T-helper 9 cell (primary cell): ENCODE data around the gene OR10A2.
"Not testable (repeated sequence)": the region's sequence is repeated elsewhere in the genome, so short reads cannot be mapped to it uniquely, and the experiment has no call there.

Experiments
- DNase-seq: peaks from one replicate; pipeline ENCODE4 v3.0.0-alpha.2; 2020
- total RNA-seq, 2 donors: gene quantifications; one replicate each; lab custom pipeline; 2026; lab: John Stamatoyannopoulos, UW

Gene OR10A2, protein sequence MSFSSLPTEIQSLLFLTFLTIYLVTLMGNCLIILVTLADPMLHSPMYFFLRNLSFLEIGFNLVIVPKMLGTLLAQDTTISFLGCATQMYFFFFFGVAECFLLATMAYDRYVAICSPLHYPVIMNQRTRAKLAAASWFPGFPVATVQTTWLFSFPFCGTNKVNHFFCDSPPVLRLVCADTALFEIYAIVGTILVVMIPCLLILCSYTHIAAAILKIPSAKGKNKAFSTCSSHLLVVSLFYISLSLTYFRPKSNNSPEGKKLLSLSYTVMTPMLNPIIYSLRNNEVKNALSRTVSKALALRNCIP
- total RNA-seq: 0 reads per million in 2 donors

DNA sequence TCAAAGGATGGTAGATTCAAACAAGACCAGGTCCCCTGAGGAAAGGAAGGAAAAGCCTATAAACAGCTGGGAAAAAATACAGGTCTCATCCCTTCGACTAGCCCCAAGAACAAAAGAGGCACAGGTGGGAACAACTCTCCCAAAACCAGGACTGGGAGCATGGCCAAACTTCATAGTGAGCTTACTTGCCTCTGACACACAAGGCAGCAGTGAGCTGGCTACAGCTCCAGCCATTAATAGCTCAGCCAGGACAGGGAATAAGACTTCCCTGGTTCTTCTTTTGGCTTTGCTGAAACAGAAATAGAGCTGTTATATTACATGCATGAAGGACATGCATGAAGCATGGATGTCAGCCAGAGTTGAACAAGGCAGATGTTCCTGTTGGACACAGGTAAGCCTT lies at the start of gene OR10A2:
Gene OR10A2 (plus strand): TSS at position 97 of the 400 bp plus-strand sequence. CDS start 6,698 bp downstream, outside the sequence.
- DNase-seq: no peak

DNA sequence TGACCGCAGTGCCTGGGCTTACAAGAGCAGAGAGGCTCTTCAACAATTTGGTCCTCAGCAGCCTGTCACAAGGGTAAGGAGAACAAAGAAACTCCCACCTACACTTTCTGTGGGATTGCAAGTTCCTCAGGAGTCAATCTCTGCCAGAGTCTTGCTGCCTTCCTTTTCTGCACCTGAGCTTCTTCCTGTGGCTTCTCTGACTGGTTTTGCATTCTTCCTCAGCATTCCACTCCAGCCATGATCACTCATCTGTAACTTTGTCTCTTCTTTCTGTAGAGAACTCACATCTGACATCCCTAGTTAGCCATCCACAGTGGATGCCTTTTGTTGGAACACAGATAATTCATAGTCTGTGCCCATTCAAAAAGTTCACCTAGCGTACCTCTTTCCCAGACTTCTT lies 49.2 kb upstream of the OR10A2 start:
- DNase-seq: no peak

DNA sequence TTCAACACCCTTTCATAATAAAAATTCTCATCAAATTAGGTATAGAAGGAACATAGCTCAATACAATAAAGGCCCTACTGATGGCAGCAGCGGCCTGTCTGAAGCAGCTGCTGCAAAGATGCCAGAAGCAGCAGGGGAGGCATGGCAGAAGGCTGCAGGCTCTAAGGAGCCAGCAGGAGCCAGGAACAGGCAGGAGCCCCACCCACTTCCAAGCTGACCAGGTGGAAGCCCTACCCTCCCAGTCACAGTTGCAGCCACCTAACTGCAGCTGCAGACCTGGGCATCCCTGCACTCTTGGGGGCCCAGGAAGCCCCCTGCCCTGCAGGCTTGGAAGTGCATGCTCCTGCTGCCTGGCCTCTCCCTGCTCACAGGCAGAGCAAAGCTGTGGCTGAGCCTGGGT lies 45.2 kb upstream of the OR10A2 start:
- no peak for DNase-seq

DNA sequence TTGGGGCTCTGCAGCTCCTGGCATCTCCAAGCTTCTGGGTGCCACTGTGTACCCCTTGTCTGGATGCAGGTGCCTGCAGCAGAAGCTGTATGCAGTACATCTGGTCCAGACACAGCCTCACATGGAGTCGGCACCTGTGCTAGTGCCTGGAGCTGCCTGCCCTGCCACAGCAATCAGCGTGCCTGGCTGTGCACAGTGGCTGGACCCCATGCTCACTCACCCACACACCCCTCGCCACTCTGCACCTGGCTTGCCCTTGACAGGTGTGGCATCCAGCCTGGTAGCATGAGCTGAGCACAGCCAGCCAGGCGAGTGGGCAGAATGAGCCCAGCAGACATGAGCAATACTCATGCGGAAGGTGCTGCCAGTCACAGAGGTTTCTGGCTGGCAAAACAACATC lies 43.9 kb upstream of the OR10A2 start:
- no peak for DNase-seq

DNA sequence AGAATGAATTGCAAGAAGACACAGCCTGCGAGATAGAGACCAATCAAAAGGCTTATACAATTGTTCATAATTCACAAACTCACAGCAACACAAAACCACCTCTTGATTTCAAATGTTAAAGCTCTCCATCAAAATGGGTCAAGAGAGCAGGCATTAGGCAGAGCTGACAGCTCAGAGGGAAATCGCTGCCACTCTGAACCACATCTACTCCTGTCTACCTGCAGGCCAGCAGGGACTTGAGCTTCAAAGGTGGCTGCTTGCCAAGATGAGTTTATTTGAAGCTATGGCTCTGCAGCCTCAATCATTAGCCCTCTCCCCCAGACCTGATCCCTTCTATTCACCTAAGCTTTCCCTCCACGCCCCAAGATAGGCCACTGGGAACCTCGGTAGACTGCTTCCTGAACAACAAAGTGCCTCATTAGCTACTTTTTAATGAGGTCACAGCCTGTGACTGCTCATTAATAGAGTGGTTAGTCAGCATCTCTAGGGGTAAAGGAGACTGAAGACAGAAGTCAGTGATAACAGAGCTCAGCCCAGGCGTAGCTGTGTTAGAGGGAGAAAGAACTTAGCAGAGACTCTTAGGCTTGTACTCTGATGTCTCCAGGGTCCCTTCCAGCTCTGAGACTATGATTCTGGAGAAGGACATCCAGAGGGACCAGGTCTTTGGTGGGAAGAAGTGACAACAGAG lies 38.6 kb upstream of the OR10A2 start:
- DNase-seq: no peak

DNA sequence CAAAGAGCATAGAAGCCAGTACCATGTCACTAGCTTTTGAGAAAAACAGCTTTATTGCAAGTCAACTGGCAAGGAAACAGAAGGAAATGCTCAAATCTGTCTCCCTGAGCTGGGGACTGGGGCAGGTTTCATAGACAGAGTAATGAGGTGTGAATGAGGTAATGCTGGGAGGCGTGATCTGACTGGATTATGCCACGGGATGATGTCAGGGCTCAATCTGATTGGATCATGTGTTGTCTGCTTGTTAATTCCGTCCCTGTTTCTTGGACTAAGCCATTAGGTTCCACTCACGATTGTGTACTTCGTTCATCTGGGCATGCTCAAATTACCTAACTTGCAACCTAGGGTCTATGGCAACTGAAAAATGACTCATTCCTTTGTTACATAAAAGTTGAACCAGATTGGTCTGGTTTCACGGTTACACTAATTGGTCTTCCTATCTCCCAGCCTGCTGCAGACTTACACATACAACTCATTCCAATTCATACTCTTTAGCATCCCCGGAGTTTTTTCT lies 37.6 kb upstream of the OR10A2 start:
- DNase-seq: no peak

DNA sequence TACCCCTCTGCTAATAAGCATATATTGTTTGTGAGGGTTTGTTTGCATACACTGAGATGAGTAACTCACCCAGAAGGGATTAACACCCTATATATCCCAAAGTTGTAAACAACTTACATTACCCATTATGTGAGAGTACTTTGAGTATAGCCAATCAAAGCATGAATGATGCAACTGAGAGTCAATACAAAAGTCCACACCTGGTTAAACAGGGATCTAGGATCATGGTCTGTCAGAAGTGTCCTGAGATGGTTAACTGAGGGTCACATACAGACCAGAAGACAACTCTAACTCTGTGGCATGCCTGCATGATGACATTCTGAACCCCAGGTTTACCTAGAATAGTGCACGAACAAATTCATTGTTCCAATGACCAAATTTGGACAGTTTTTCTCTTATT lies 34.8 kb upstream of the OR10A2 start:
- DNase-seq: no peak

DNA sequence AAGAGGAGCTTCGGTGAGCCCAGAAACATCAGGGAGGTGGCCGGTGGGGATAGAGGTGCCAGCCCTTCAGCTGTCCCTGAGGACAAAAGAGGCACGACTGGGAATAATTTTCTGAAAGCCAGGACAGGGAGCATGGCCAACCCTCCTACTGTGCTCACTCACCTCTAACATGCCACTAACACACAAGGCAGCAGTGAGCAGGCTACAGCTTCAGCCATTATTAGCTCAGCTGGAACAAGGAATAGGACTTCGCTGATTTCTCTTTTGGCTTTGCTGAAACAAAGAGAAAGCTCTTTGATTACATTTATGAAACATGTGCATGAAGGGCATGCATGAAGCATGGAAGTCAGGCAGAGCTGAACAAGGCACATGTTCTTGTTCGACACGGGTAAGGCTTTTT lies 29.5 kb upstream of the OR10A2 start:
- DNase-seq: no peak

DNA sequence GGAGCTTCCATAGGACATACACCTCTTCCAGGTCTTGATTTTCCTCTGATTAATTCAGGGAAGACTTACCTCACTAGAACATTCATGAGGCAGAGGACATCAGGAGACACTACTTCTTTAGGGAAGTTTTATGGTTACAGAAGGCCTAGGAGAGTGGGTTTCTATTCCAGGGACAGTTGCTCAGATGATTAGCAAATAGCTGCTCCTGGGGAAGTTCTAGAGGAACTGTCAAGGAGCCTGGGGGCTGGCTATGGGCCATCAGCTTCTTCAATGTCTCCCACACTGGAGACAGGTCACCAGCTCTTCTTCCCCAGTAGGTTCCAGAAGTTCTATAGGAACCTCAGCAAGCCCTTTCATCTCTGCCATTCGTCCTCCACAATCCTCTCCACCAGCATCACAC lies 28.8 kb upstream of the OR10A2 start:
- DNase-seq: no peak

DNA sequence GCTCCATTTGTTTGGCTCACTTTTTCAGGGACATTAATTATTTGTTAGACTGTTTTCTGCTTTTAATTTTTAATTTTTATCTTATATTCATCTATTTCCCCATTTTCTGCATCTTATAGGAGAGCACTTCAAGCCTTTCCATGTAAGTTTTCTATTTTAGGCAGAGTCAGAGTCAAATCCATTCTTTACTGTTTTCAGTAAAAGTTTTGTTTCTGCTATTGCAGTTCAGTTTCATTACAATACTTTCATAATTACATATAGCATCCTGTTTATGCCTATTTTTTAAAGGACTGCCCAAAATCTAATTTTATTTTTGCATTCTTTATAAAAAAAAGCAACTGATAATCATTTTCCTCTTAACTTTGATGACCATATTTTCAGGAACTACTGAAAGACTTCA lies 21.2 kb upstream of the OR10A2 start:
- DNase-seq: no peak

DNA sequence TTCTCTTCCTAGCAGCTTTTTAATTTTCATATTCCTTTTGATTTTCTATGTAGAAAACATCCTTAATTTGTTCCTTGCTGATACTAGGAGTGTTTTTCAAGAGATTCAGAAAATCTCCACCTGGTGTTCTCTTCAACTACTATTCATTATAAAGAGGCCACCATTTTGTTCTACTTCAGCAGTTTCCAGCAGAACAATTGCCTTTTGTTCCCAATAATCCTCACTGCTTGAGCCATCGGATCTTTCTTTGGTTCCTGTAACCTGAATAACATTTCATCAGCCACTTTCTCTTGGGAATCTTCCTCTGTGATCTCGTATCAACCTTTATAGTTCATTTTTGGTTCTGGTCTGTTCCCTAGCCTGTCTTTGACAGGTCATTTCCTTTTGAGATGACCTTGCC lies 19.2 kb upstream of the OR10A2 start:
- no peak for DNase-seq

DNA sequence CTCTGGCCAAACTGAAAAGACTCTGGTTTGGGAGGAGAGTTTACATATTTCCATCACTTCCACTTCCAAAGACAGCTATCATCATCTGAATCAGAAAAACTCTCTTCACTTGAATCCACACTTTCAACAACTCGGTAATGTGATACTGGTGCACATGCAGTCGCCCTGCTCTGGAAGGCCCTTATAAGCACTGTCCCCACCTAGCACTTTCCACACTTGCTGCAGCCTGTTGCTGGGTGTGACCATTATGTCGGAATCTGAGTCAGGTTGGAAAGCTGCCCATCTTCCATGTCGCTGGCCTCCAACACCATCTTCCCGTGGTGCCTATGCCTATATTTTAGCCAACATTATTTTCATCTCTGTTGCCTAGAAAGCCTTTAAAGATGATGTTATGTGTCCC lies 18.5 kb upstream of the OR10A2 start:
- DNase-seq: no peak

DNA sequence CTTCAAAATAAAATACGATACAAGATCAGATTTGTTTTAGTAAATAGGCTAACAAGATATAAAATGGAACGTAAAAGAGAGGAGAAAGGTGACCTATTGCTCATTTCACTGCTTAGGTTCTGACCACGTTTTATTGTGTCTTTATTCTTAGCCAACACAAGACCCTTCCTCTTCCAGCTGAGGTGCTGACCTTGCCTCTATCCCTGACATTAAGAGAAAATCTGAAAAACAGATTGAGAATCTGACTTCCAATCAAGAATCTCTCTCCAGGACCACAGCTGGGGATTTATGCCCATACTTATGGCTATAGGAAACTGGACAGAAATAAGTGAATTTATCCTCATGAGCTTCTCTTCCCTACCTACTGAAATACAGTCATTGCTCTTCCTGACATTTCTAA lies 17.5 kb upstream of the OR10A2 start, which contains the start of gene OR10A5:
Gene OR10A5 (plus strand): TSS at position 301 of the 400 bp plus-strand sequence. CDS start 0 bp downstream, at position 301.
- no peak for DNase-seq

DNA sequence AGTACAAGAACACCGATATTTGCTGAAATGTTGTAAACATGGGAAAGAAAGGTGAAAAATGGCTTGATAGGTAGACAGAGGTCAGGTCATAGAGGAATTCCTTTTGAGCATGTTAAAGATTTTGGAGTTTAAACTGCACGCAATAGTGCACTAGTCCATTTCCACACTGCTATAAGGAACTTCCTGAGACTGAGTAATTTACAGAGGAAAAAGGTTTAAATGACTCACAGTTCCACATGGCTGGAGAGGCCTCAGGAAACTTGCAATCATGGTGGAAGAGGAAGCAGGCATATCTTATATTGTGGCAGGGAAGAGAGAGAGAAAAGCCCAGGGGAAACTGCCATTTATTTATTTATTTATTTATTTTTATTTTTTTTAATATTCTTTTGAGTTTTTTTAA lies 12.3 kb upstream of the OR10A2 start:
- DNase-seq: no peak

DNA sequence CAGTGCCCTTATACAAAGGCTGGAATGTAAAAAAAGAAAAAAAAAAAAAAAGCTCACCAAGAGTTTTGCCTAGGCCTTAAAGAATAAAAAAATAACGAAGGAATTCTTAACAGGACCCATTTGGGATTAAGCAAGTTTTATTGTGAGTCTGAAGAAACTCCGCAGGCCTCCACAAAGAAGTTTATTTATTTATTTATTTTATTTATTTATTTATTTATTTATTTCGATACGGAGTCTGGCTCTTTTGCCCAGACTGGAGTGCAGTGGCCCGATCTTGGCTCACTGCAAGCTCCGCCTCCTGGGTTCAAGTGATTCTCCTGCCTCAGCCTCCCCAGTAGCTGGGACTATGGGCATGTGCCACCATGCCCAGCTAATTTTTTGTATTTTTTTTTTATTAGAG lies 8.1 kb upstream of the OR10A2 start:
- not testable (repeated sequence) for DNase-seq

DNA sequence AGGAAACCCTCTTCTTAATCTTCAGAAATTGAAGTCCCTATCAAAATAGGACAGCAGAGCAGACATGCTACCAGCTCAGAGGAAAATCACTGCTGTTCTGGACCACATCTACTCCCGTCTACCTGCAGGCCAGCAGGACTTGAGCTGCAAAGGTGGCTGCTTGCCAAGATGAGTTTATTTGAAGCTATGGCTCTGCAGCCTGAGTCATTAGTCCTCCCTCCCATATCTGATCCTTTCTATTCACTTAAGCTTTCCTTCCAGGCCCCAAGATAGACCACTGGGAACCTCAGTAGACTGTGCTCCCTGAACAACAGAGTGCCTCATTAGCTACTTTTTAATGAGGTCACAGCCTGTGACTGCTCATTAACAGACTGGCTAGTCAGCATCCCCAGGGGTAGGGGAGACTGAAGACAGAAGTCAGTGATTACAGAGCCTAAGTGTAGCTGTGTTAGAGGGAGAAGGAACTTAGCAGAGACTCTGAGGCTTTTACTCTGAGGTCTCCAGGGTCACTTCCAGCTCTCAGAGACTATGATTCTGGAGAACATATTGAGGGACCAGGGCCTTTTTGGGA lies 6.8 kb upstream of the OR10A2 start:
- DNase-seq: no peak

DNA sequence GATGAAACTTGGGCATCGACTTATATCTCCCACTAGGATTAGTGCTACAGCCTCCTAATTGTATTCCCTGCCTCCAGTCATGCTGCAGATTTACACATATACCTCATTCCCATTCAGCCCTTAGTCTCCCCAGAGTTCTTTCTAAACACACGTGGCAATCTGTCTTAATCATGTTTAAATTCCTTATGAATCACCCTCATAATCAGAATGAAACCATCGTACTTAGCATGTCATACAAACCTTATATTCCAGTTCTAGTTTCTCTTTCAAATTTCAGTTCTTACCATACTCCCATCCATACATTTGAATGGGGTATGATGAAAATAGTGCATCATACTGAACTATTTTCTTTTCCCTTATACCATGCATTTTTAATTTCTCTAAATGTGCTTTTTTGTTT lies 6.0 kb upstream of the OR10A2 start:
- no peak for DNase-seq

DNA sequence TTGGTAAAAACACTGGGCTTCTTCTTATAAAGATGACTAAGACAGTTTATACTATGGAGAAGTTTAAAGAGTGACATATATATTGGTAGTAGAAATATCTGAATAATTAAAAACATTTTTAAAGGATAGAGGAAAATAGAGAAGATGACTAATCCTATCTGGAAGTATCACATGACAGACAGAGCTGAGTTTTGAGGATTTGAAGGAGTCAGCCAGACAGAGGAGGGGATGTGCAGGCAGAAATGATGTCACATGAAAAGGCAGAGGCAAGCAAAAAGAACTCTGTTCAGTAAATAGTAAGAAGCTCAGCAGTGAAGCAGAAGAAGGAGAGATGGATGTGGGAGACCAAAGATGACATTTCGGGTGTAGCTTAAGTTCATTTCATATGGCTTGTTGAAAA lies 1.6 kb downstream of the OR10A2 start:
- no peak for DNase-seq

DNA sequence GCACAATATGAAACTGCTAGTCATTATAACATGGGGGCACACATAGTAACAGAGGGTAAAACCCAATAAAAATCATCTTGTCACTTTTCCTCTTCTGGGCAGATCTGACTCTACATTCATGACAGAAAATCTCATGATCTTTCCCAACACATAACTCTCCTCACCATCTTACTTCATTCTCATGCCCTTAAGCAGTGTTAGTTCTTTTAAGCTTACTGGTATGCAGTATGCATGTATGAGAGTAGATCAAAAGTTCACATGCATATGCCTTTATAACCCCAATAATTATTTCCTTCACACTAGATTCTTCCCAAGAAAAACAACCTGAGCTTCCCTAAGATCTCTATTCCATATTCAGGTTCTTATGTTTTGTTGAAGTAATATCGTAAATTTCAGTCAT lies 8.4 kb downstream of the OR10A2 start:
- DNase-seq: no peak

DNA sequence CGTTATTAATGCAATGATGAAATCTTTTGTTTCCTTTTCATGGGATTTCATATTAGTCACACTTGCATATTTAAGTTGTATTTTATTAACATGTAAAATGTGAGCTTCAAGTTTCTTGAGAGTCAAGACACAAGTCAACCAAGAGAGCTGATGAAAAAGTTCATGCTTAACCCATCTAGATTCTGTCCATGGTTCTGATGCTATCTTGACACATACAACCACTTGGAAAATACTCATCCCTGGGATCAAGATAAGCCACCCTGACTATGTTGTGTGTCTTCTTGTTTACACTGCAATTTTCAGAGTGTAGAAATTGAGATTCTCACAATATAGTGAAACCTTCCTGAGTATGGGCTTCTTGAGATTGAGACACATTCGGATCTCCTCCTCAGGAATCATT lies 12.9 kb downstream of the OR10A2 start:
- no peak for DNase-seq

DNA sequence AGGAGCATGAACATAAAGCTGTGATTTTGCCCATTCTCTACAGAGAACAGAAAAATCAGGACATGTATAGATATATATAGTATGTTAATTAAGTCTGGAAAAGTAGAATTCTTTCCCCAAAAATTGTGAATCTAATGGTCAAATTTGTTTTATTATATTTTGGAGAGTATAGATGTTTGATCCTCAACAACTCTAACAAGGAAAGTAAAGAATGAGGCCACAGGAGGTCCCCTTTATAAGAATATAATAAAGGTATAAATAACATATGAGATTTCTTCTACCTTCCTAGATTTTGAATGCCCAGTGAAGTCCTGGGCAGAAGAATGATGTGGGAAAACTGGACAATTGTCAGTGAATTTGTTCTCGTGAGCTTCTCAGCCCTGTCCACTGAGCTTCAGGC lies 13.5 kb downstream of the OR10A2 start, which contains the start of gene OR10A4:
Gene OR10A4 (plus strand): TSS at position 301 of the 400 bp plus-strand sequence. CDS start 23 bp downstream, at position 324.
- no peak for DNase-seq

DNA sequence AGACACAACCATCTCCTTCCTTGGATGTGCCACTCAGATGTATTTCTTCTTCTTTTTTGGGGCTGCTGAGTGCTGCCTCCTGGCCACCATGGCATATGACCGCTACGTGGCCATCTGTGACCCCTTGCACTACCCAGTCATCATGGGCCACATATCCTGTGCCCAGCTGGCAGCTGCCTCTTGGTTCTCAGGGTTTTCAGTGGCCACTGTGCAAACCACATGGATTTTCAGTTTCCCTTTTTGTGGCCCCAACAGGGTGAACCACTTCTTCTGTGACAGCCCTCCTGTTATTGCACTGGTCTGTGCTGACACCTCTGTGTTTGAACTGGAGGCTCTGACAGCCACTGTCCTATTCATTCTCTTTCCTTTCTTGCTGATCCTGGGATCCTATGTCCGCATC lies 14.1 kb downstream of the OR10A2 start:
- DNase-seq: no peak

DNA sequence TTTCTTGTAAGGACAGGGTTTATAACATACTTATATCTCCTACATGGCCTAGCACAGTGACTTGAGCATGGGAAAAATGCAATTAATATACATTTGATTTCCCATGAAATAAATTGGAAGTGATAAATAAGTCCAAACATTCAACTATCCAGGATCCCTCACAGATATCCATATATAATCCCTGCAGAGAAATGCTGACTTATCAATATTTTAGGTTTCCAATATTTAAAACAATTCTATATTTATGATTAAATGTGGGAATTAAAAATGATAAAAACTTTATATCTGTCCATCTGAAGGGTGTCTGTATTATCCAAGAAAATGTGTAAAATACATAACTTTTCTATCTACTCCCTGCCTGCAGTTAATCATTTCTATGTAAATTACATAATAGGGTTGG lies 19.9 kb downstream of the OR10A2 start:
- no peak for DNase-seq

DNA sequence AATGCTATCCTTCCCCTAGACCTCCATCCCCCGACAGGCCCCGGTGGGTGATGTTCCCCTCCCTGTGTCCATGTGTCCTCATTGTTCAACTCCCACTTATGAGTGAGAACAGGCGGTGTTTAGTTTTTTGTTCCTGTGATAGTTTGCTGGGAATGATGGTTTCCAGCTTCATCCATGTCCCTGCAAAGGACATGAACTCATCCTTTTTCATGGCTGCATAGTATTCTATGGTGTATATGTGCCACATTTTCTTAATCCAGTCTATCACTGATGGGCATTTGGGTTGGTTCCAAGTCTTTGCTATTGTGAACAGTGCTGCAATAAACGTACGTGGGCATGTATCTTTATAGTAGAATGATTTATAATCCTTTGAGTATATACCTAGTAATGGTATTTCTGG lies 24.9 kb downstream of the OR10A2 start:
- DNase-seq: not testable (repeated sequence)
